Fibroblast of lung (primary cell): Measurements from ENCODE around the gene ITPR1.

Experiments
- CTCF ChIP-seq, 2 donors: IDR thresholded peaks in 1 of 2; conservative IDR thresholded peaks in 1 of 2; 1 replicate in 1 of 2; 2 replicates in 1 of 2; pipeline ENCODE4 v1.5.1; 2011 to 2012; ENCODE audit warnings: low read length in 2 of 2, control low read depth in 1 of 2, inconsistent platforms in 1 of 2, low read depth in 1 of 2, mild to moderate bottlenecking in 1 of 2
- EZH2 ChIP-seq: IDR thresholded peaks from 2 replicates; pipeline ENCODE4 v1.5.1; 2012; ENCODE audit warnings: low read length, control low read depth, mild to moderate bottlenecking; ENCODE audit errors: missing control alignments

GRCh38 chr3:4570840-4571621 lies 77.9 kb downstream of the ITPR1 start:
- TF ChIP-seq CTCF (conservative IDR thresholded peaks at IDR 0.05 in 1 of 2, IDR thresholded peaks at IDR 0.05 in 1 of 2; ENCODE audit: low read depth in 1 of 2, low read length in 2 of 2): no peak
- no peak for TF ChIP-seq EZH2
